HEK293T (cell line): ENCODE data around the gene COL17A1.

Experiments
- ARNT ChIP-seq: fragments of 450-650 bp; IDR thresholded peaks from 2 replicates; pipeline ENCODE4 v1.6.1; 2017; ENCODE audit warnings: mild to moderate bottlenecking
- BHLHE40 ChIP-seq: fragments of 450-650 bp; IDR thresholded peaks from 2 replicates; pipeline ENCODE4 v1.6.1; 2016; ENCODE audit warnings: mild to moderate bottlenecking, moderate library complexity, borderline replicate concordance
- CTBP1 ChIP-seq: fragments of 450-650 bp; IDR thresholded peaks from 2 replicates; pipeline ENCODE4 v1.6.1; 2016; ENCODE audit warnings: borderline replicate concordance
- ELF4 ChIP-seq: fragments of 450-650 bp; IDR thresholded peaks from 2 replicates; pipeline ENCODE4 v1.6.1; 2017; ENCODE audit warnings: antibody characterized with exemption
- PKNOX1 ChIP-seq: fragments of 450-650 bp; IDR thresholded peaks from 2 replicates; pipeline ENCODE4 v1.6.1; 2016

GRCh38 chr10:104018471-104018870 lies 67.2 kb downstream of the COL17A1 start:
- TF ChIP-seq PKNOX1 (no peak), CTBP1 (no peak), ELF4 (no peak), ARNT (no peak), BHLHE40 (no peak)
